ENCODE measurements around the gene ETF1. TPM values are rescaled to one million over a fixed set of nuclear protein-coding genes. Genes with fewer than 3 reads are reported as not detected.
A peak's percentile ranks its signal among the peaks of the same experiment; 100 is the strongest.

The ETF1 gene
- total RNA-seq, 1 donor: 160 TPM

- no peak for DNase-seq (ENCODE audit: low read depth)
- H3K4me3 ChIP-seq (ENCODE audit: low read depth, low read length): no peak overlapping the region
- TF ChIP-seq CTCF (IDR thresholded peaks at IDR 0.05; ENCODE audit: insufficient read depth, low read depth, low read length): no peak
Observed at GRCh38 chr5:138553437-138554095, 10.5 kb upstream of the ETF1 start.

GRCh38 chr5:138552657-138553056, 9.6 kb upstream of the ETF1 start:
- no peak overlapping the region for H3K4me3 ChIP-seq (ENCODE audit: low read depth, low read length)
- no peak for TF ChIP-seq CTCF (IDR thresholded peaks at IDR 0.05; ENCODE audit: insufficient read depth, low read depth, low read length)
- no peak for DNase-seq (ENCODE audit: low read depth)

GRCh38 chr5:138549414-138549813, 6.4 kb upstream of the ETF1 start:
- TF ChIP-seq CTCF (IDR thresholded peaks at IDR 0.05; ENCODE audit: insufficient read depth, low read depth, low read length): no peak
- H3K4me3 ChIP-seq (ENCODE audit: low read depth, low read length): no peak overlapping the region
- DNase-seq (ENCODE audit: low read depth): no peak

DNA sequence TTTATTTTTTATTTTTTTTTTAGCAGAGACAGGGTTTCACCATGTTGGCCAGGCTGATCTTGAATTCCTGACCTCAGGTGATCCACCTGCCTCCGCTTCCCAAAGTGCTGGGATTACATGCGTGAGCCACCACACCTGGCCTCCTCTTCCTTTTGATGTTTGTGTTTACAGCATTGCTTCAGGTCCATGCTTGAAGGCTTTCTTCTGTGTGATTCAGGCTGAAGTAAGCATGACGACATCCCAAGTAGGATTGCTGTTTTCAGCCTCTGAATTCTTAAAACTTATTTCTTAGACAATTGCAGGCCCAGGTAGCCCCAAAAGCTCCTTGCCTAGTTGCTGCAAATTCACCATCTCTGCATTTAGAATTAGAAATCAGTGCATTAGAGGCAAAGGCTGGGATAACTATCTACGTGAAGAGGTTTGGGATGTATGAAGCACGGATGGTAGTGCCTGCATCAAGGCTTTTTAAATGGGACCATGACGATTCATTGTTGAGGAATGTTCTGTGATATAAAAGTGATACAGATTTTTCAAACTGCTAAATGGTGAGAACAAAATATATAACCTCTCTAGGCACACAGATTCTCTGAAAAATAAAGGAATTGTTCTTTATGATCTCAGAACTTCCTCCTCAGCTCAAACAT, 3.0 kb upstream of the ETF1 start:
- DNase-seq (ENCODE audit: low read depth): no peak
- no peak for TF ChIP-seq CTCF (IDR thresholded peaks at IDR 0.05; ENCODE audit: insufficient read depth, low read depth, low read length)
- H3K4me3 ChIP-seq (ENCODE audit: low read depth, low read length): no peak overlapping the region

DNA sequence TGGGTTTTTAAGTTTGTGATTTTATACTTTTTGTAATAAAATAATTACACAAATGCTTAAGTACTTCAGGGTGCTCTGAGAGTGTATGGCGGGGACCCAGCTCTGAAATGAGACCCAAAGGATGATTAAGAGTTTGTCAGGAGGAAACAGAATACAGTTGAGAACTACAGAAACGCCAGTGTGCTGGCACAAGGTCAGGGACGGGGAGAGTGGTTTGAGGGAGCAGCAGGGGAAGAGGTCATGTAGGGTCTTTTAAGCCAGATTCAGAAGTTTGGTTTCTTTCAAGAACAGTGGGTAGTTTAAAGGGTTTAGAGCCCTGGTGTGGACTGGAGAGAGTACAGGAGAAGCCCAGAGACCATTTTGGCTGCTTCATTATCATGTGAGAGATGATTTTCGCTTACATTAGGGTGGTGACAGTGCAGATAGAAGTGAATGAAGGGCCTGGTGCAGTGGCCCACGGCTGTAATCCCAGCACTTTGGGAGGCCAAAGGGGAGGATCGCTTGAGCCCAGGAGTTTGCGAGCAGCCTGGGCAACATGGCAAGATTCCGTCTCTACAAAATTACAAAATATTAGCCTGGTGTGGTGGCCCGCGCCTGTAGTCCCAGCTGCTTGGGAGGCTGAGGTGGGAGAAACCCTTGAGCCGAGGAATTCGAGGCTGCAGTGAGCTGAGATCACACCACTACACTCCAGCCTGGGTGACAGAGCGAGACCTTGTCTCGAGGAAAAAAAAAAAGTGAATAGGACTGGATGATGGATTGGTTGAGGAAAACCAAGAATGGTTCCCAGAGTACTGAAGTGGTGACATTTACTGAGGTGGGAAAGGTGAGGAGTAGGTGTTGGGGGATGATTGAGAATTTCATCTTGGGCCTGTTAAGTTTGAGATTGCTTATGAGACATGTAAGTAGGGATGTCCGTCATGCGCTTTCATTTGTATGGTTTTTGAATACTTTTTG, 1.4 kb upstream of the ETF1 start:
- TF ChIP-seq CTCF (IDR thresholded peaks at IDR 0.05; ENCODE audit: insufficient read depth, low read depth, low read length): no peak
- DNase-seq (ENCODE audit: low read depth): peak; percentile 44
- H3K4me3 ChIP-seq (ENCODE audit: low read depth, low read length): peak overlapping the region; percentile 96

GRCh38 chr5:138543730-138544104, 681 bp upstream of the ETF1 start:
- no peak for TF ChIP-seq CTCF (IDR thresholded peaks at IDR 0.05; ENCODE audit: insufficient read depth, low read depth, low read length)
- H3K4me3 ChIP-seq (ENCODE audit: low read depth, low read length): peak overlapping the region; percentile 96
- DNase-seq (ENCODE audit: low read depth): no peak

Measured in fibroblast of villous mesenchyme (primary cell).